Activated CD4-positive, CD25-positive, alpha-beta regulatory T cell treated with anti-CD3 and anti-CD28 coated beads, Interleukin-2, amount 50 U/mL, for 72 hours (primary cell): ENCODE data around the gene SULT1C3.

ENCODE experiments used
- DNase-seq: peaks from one replicate; pipeline ENCODE4 v3.0.0; 2021

Gene SULT1C3

GRCh38 chr2:108309903-108310302 is 70.1 kb downstream of the SULT1C3 start:
- DNase-seq: no peak
